MG63 (cell line): ENCODE data around the gene HCAR2. TPM values are rescaled to one million over a fixed set of nuclear protein-coding genes. Genes with fewer than 3 reads are reported as not detected.
"Not testable (repeated sequence)": the region's sequence is repeated elsewhere in the genome, so short reads cannot be mapped to it uniquely, and the experiment has no call there.

Experiments used
- DNase-seq: peaks from one replicate; pipeline ENCODE4 v3.0.0-alpha.2; 2020
- H3K27me3 ChIP-seq: fragments of 250-450 bp; sonication (Bioruptor Pico); 2 replicates; pipeline ENCODE4 v1.5.1; 2020; ENCODE audit warnings: mild to moderate bottlenecking, moderate library complexity
- H3K36me3 ChIP-seq: fragments of 250-450 bp; sonication (Bioruptor Pico); 2 replicates; pipeline ENCODE4 v1.5.1; 2020; ENCODE audit warnings: mild to moderate bottlenecking, moderate library complexity
- H3K4me3 ChIP-seq: fragments of 250-450 bp; sonication (Bioruptor Pico); 2 replicates; pipeline ENCODE4 v1.5.1; 2020; ENCODE audit warnings: mild to moderate bottlenecking, moderate library complexity
- H3K9me3 ChIP-seq: fragments of 250-450 bp; sonication (Bioruptor Pico); 2 replicates; pipeline ENCODE4 v1.5.1; 2020; ENCODE audit warnings: mild to moderate bottlenecking, moderate library complexity
- total RNA-seq: library from RNA; depleted of rRNA; stranded (reverse); fragments of >200 nt; shearing (Covaris generic); gene quantifications from 2 replicates; pipeline ENCODE4 v1.2.3, GENCODE V29; 2014; ENCODE audit warnings: low replicate concordance; rRNA removed

Gene HCAR2
- not detected in 2 replicates for total RNA-seq

DNA sequence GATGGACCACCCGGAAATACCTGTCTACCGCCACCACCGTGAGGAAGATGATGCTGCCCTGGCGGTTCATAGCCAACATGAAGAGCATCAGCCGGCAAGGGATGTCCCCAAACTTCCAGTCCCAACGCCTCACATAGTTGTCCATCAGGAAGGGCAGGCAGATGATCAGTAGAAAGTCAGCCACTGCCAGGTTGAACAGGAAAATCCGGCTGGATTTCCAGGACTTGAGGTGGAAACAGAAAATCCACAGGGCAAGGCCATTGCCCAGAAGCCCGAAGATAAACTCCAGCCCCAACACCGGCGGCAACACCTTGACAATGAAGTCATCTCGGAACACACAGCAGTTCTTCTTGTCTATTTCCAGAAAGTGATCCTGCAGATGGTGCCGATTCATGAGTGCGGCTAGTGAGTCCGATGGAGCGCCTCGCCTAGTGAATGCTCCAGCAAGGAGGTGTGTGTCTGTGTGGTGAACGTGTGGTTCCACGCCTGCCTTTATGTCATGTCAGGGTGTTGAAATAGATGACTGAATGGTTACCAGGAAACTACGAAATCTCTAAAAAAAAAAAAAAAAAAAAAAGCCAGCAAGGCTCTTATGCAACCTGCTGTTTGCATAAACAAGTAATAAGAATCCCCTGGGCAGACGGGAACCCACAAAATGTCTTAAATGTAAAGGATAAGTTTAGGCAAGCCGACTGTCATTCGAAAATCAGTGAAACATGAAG is at the start of gene HCAR2:
TSS of gene HCAR2 (minus strand) at position 468 of the 722 bp plus-strand sequence. CDS start at position 394, 74 bp downstream.
- not testable (repeated sequence) for H3K36me3 ChIP-seq, H3K9me3 ChIP-seq, DNase-seq, H3K4me3 ChIP-seq, H3K27me3 ChIP-seq

GRCh38 chr12:122752464-122753318 is 49.5 kb upstream of the HCAR2 start, which contains the start of gene DENR:
DENR (plus strand) TSS chr12:122752824; CDS start chr12:122753702, 878 bp downstream.
- Histone ChIP-seq H3K27me3 (no peaks in the 10 kb centered on the region), H3K4me3 (peak within 1 kb of the TSS; percentile 92), H3K9me3 (no peaks in the 10 kb centered on the region), H3K36me3 (peaks cover 47% of the 10 kb centered on the region)
- peak; percentile 97 for DNase-seq

DNA sequence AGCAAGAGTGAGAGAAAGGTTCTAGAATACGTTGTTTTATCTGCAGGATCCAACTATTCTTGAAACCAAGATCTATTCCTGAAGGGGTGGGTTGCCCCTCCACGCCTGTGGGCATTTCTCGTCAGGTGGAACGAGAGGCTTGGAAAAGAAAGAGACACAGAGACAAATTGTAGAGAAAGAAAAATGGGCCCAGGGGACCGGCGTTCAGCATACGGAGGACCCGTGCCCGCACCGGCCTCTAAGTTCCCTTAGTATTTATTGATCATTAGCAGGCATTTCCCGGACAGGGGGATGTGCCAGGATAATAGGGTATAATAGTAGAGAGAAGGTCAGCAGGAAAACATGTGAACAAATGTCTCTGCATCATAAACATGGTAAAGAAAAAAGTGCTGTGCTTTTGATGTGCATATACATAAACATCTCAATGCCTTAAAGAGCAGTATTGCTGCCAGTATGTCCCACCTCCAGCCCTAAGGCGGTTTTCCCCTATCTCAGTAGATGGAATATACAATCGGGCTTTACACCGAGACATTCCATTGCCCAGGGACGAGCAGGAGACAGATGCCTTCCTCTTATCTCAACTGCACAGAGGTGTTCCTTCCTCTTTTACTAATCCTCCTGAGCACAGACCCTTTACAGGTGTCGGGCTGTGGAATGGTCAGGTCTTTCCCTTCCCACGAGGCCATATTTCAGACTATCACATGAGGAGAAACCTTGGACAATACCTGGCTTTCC is 47.8 kb upstream of the HCAR2 start:
- not testable (repeated sequence) for H3K4me3 ChIP-seq, H3K27me3 ChIP-seq, DNase-seq, H3K9me3 ChIP-seq
- peaks cover 30% of the 10 kb centered on the region for H3K36me3 ChIP-seq

- Histone ChIP-seq H3K36me3 (peaks cover 18% of the 10 kb centered on the region), H3K9me3 (no peaks in the 10 kb centered on the region), H3K27me3 (no peaks in the 10 kb centered on the region), H3K4me3 (no peak overlapping the region)
- DNase-seq = peak; percentile 12
These were observed 46.6 kb upstream of the HCAR2 start for GRCh38 chr12:122749569-122750332.

- DNase-seq = no peak
- no peaks in the 10 kb centered on the region for H3K27me3 ChIP-seq
These were observed 44.3 kb upstream of the HCAR2 start for GRCh38 chr12:122747224-122748135.

DNA sequence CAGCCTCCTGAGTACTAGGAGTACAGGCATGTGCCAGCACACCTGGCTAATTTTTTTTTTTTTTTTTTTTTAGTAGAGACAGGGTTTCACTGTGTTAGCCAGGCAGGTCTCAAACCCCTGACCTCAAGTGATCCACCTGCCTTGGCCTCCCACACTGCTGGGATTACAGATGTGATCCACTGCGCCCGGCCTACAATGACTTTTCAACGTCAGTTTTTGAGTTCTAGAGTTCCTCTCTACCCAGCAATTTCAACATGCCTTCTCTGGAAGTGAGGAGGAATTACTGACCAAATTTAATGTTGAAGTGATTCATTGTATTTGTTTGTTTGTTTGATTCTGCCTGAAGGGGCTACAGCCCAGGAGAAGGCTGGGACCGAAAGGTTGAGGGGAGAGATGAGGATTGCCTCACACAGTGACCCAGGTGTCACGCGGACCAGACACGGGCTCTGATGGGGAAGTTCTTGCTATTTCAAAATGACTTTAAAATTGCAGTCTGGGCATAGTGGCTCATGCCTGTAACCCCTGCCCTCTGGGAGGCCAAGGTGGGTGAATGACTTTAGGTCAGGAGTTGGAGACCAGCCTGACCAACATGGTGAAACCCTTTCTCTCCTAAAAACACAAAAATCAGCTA is 40.9 kb upstream of the HCAR2 start:
- no peaks in the 10 kb centered on the region for H3K27me3 ChIP-seq
- no peaks in the 10 kb centered on the region for H3K36me3 ChIP-seq
- no peak overlapping the region for H3K4me3 ChIP-seq
- H3K9me3 ChIP-seq = no peaks in the 10 kb centered on the region
- DNase-seq = no peak

More at GRCh38 chr12:122747224-122748135, 44.3 kb upstream of the HCAR2 start:
- no peak overlapping the region for H3K4me3 ChIP-seq
- no peaks in the 10 kb centered on the region for H3K9me3 ChIP-seq
- no peaks in the 10 kb centered on the region for H3K36me3 ChIP-seq

DNA sequence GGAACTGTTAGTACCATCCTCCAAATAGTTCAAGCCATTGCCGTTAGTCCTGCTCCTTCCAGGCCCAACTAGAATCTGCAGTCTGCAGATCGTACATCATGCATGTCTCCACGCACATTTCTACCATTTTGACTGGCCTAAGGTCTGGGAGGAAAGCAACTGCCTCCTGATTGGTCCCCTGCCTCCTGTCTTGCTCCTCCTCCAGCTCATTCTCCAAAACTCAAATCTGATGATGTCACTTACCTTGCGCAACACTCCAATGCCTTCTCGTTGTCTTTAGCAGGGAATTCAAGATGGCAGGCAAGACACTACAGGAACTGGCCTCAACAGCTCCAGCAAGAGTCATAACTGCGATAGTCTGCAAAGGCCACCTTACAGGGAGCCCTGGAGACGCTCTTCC is 37.2 kb upstream of the HCAR2 start:
- no peak for DNase-seq
- H3K27me3 ChIP-seq = no peaks in the 10 kb centered on the region
- no peak overlapping the region for H3K4me3 ChIP-seq
- no peaks in the 10 kb centered on the region for H3K36me3 ChIP-seq
- H3K9me3 ChIP-seq = no peaks in the 10 kb centered on the region

- Histone ChIP-seq H3K9me3 (no peaks in the 10 kb centered on the region), H3K27me3 (no peaks in the 10 kb centered on the region), H3K4me3 (no peak overlapping the region), H3K36me3 (no peaks in the 10 kb centered on the region)
- DNase-seq = no peak
These were observed 35.4 kb upstream of the HCAR2 start for GRCh38 chr12:122738571-122738970.

DNA sequence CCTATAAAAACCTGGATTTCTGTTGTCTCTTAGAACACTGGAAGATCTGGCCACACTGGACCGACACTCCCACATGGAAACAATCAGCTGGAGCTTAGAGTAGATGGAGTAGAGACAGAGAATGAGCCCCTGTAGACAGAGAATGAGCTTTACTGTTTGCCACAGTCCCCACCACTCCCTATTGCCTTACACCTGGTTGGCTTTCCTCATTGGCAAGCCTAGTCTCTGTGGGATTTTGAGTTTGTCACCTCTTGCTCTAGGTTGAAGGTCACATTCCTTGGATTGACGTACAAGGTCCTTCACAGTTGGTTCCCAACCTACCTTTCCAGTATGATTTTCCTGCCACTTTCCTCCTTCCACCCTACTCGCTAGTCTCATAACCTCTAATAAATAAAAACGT is 29.5 kb upstream of the HCAR2 start:
- no peak for DNase-seq
- Histone ChIP-seq H3K9me3 (no peaks in the 10 kb centered on the region), H3K36me3 (no peaks in the 10 kb centered on the region; the same call in 1 of the 2 replicates), H3K27me3 (no peaks in the 10 kb centered on the region), H3K4me3 (no peak overlapping the region)

GRCh38 chr12:122732170-122732569 is 29.0 kb upstream of the HCAR2 start:
- Histone ChIP-seq H3K9me3 (no peaks in the 10 kb centered on the region), H3K36me3 (no peaks in the 10 kb centered on the region; the same call in 1 of the 2 replicates), H3K4me3 (no peak overlapping the region), H3K27me3 (no peaks in the 10 kb centered on the region)
- no peak for DNase-seq

DNA sequence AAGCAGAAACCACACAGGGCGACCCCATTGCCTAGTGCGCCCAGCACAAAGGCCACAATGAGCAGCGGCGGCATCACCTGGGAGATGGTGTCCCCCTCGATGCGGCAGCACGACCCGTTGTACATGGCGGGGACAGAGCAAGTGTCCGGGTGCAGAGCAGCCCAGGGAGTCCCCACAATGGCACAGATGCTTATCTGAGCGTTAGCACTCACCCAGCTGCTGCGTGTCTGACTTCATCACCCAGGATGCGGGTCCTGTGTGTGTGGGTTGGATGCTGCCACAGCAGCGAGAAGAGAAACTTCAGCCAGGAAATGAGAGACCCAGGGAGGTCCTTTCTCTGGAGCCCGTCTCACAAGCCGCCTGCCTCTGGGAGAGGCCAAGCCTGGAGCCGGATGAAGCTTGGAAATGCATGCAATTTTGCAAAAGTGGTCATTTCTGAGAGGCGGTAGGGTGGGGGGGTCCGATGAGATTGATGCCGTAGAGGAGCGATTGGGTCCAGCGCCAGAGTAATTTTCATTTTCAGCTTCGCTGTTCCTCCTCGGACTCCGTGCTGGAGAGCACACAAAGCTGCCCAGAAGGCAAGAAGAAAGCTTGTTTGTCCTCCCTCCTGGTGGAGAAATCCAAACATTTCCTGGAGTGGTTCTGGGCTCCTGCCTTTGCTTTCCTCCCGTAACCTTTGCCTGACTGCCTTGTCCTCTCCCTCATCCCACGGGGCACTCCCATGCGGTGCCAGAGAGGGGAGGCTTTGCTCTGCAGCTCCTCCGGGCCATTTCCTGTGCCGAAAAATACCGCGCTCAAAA is 27.3 kb upstream of the HCAR2 start, which contains the start of gene HCAR1:
TSS of gene HCAR1 (minus strand) at position 630 of the 800 bp plus-strand sequence. CDS start at position 125, 505 bp downstream.
- Histone ChIP-seq H3K4me3 (peak within 1 kb of the TSS; percentile 38), H3K27me3 (no peaks in the 10 kb centered on the region; the same call in 1 of the 2 replicates), H3K9me3 (no peaks in the 10 kb centered on the region), H3K36me3 (no peaks in the 10 kb centered on the region; the same call in 1 of the 2 replicates)
- DNase-seq = peak; percentile 45

GRCh38 chr12:122729583-122730214 is 26.5 kb upstream of the HCAR2 start:
- H3K4me3 ChIP-seq = no peak overlapping the region

DNA sequence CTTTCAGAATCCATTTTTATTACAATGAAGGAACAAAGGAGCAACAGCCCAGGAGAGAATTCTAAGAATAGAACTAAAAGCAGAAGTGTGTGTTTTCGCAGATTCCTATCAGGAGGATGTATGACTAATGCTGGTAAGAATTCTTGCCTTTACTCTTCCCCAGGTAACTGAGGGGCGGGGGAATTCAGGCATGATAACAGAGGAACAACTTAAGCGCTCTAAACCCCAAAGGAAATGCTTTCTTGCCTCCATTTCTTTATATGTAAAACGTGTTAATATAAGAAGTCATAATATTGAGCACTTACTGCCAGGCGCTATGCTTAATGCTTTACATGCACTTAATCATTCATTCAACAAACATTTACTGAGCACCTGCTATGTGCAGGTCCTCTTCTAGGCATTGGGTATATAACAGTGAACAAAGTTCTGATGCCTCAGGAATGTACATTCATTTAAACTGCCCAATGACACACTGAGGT is 23.0 kb upstream of the HCAR2 start:
- no peaks in the 10 kb centered on the region; the same call in 1 of the 2 replicates for H3K36me3 ChIP-seq
- H3K4me3 ChIP-seq = no peak overlapping the region
- H3K27me3 ChIP-seq = no peaks in the 10 kb centered on the region; the same call in 1 of the 2 replicates
- no peaks in the 10 kb centered on the region for H3K9me3 ChIP-seq
- no peak for DNase-seq

More at GRCh38 chr12:122729583-122730214, 26.5 kb upstream of the HCAR2 start:
- no peaks in the 10 kb centered on the region for H3K9me3 ChIP-seq
- no peaks in the 10 kb centered on the region; the same call in 1 of the 2 replicates for H3K36me3 ChIP-seq
- no peak for DNase-seq
- H3K27me3 ChIP-seq = no peaks in the 10 kb centered on the region; the same call in 1 of the 2 replicates
